SK-N-SH (cell line): Measurements from ENCODE around the gene BTD. TPM values are rescaled to one million over a fixed set of nuclear protein-coding genes. Genes with fewer than 3 reads are reported as not detected.

Source experiments
- CTCF ChIA-PET: fragments of 300-600, 350-600 bp; formaldehyde crosslinking; extraction: SDS; loops from one replicate; lab custom pipeline; 2021; lab: Yijun Ruan, JAX
- POLR2A ChIA-PET: fragments of 350-600 bp; sonication (Branson Sonifier 250); formaldehyde crosslinking; extraction: SDS; loops from one replicate; lab custom pipeline; 2020; ENCODE audit warnings: antibody characterized with exemption, inconsistent platforms; lab: Yijun Ruan, JAX
- DNase-seq: peaks from one replicate; pipeline ENCODE4 v3.0.0; 2012
- H2AFZ ChIP-seq: fragments of 200-600 bp; sonication (generic); 2 replicates; pipeline ENCODE4 v1.8.1; 2016; ENCODE audit warnings: antibody characterized with exemption, mild to moderate bottlenecking, low read depth
- H3F3A ChIP-seq: fragments of 200-600 bp; sonication (generic); replicated peaks from 2 replicates; pipeline ENCODE3; 2016; ENCODE audit warnings: antibody characterized with exemption, mild to moderate bottlenecking; ENCODE audit not compliant: insufficient read depth
- H3K27ac ChIP-seq, 2 experiments: fragments of 200-500 bp in 1 of 2; fragments of 200-600 bp in 1 of 2; sonication (Bioruptor generic) in 1 of 2; sonication (generic), shearing (Covaris generic) in 1 of 2; 2 replicates each; pipeline versions ENCODE4 v1.5.1 to v1.6.1; 2014 to 2016; ENCODE audit warnings: low read depth in 2 of 2, inconsistent platforms in 1 of 2, low read length in 1 of 2, mild to moderate bottlenecking in 1 of 2, mixed read lengths in 1 of 2
- H3K27me3 ChIP-seq: fragments of 200-600 bp; sonication (generic), shearing (Covaris generic); 2 replicates; pipeline ENCODE4 v1.6.1; 2016; ENCODE audit warnings: mixed run types; ENCODE audit not compliant: insufficient read depth
- H3K36me3 ChIP-seq, 2 experiments: fragments of 200-500 bp in 1 of 2; fragments of 200-600 bp in 1 of 2; sonication (Bioruptor generic) in 1 of 2; sonication (generic) in 1 of 2; replicated peaks in 1 of 2; 2 replicates each; pipeline versions ENCODE3 to v1.5.1; 2014 to 2016; ENCODE audit warnings: low read length in 1 of 2, mild to moderate bottlenecking in 1 of 2; ENCODE audit not compliant: insufficient read depth in 2 of 2, control insufficient read depth in 1 of 2
- H3K4me1 ChIP-seq, 2 experiments: fragments of 200-500 bp in 1 of 2; fragments of 200-600 bp in 1 of 2; sonication (Bioruptor generic) in 1 of 2; sonication (generic), shearing (Covaris generic) in 1 of 2; 2 replicates each; pipeline versions ENCODE4 v1.5.1 to v1.6.1; 2014 to 2016; ENCODE audit warnings: low read depth in 1 of 2, low read length in 1 of 2, mixed run types in 1 of 2; ENCODE audit not compliant: insufficient read depth in 2 of 2, control insufficient read depth in 1 of 2
- H3K4me2 ChIP-seq: fragments of 200-600 bp; sonication (generic), shearing (Covaris generic); 2 replicates; pipeline ENCODE4 v1.6.1; 2017; ENCODE audit warnings: mixed run types
- H3K4me3 ChIP-seq, 2 experiments: fragments of 200-500 bp in 1 of 2; fragments of 200-600 bp in 1 of 2; sonication (Bioruptor generic) in 1 of 2; sonication (generic), shearing (Covaris generic) in 1 of 2; 2 replicates each; pipeline versions ENCODE4 v1.5.1 to v1.8.1; 2014 to 2016; ENCODE audit warnings: low read depth in 2 of 2, inconsistent platforms in 1 of 2, low read length in 1 of 2, mild to moderate bottlenecking in 1 of 2, mixed read lengths in 1 of 2, moderate library complexity in 1 of 2
- H3K79me2 ChIP-seq: fragments of 200-600 bp; sonication (generic); 2 replicates; pipeline ENCODE4 v1.8.1; 2017; ENCODE audit warnings: mild to moderate bottlenecking; ENCODE audit not compliant: insufficient read depth
- H3K9ac ChIP-seq: fragments of 200-600 bp; sonication (generic); 2 replicates; pipeline ENCODE4 v1.6.1; 2017; ENCODE audit warnings: mixed run types
- H3K9me2 ChIP-seq: fragments of 200-600 bp; sonication (generic); 2 replicates; pipeline ENCODE4 v1.6.1; 2017; ENCODE audit warnings: mixed run types
- H3K9me3 ChIP-seq: fragments of 200-600 bp; sonication (generic); 2 replicates; pipeline ENCODE4 v1.6.1; 2017; ENCODE audit warnings: mixed run types, mild to moderate bottlenecking, moderate library complexity
- H4K20me1 ChIP-seq: fragments of 200-600 bp; sonication (generic); 2 replicates; pipeline ENCODE4 v1.6.1; 2017; ENCODE audit warnings: mild to moderate bottlenecking, mixed run types; ENCODE audit not compliant: insufficient read depth
- ELF1 ChIP-seq: IDR thresholded peaks from 2 replicates; pipeline ENCODE4 v1.4.0; 2012
- EP300 ChIP-seq, 2 experiments: IDR thresholded peaks; 2 replicates each; pipeline versions ENCODE4 v1.4.0 to v1.6.1; 2012; ENCODE audit warnings: borderline replicate concordance in 1 of 2, low read depth in 1 of 2, low read length in 1 of 2
- EZH2phosphoT487 ChIP-seq: fragments of 200-600 bp; sonication (generic); IDR thresholded peaks from 2 replicates; pipeline ENCODE4 v1.6.1; 2017; ENCODE audit warnings: low read depth, mixed run types, mild to moderate bottlenecking, antibody characterized with exemption, moderate library complexity, borderline replicate concordance
- FOXM1 ChIP-seq: IDR thresholded peaks from 2 replicates; pipeline ENCODE4 v1.4.0; 2012; ENCODE audit warnings: low read depth, mild to moderate bottlenecking
- GATA2 ChIP-seq: sonication (generic); formaldehyde crosslinking; IDR thresholded peaks from 2 replicates; pipeline ENCODE4 v1.5.0; 2020; ENCODE audit warnings: mild to moderate bottlenecking, missing genetic modification reagents
- JUND ChIP-seq: IDR thresholded peaks from 2 replicates; pipeline ENCODE4 v1.4.0; 2012
- MAX ChIP-seq: IDR thresholded peaks from 2 replicates; pipeline ENCODE4 v1.4.0; 2012; ENCODE audit warnings: low read depth
- MXI1 ChIP-seq: IDR thresholded peaks from 2 replicates; pipeline ENCODE4 v1.6.1; 2012; ENCODE audit warnings: mild to moderate bottlenecking, low read depth, low read length, improper control_type of control experiment
- PBX3 ChIP-seq: IDR thresholded peaks from 2 replicates; pipeline ENCODE4; 2012
- RCOR1 ChIP-seq: fragments of 150-350 bp; IDR thresholded peaks from 2 replicates; pipeline ENCODE4 v1.6.1; 2017; ENCODE audit warnings: antibody characterized with exemption, low read length
- RFX5 ChIP-seq: IDR thresholded peaks from 2 replicates; pipeline ENCODE4 v1.6.1; 2012; ENCODE audit warnings: mild to moderate bottlenecking, improper control_type of control experiment, low read length
- RXRA ChIP-seq: IDR thresholded peaks from 2 replicates; pipeline ENCODE4 v1.4.0; 2012; ENCODE audit warnings: low read depth, mild to moderate bottlenecking, borderline replicate concordance
- SMC3 ChIP-seq: IDR thresholded peaks from 2 replicates; pipeline ENCODE4 v1.6.1; 2012; ENCODE audit warnings: low read depth, low read length, improper control_type of control experiment
- TCF12 ChIP-seq: IDR thresholded peaks from 2 replicates; pipeline ENCODE4 v1.4.0; 2012
- USF1 ChIP-seq: IDR thresholded peaks from 2 replicates; pipeline ENCODE4 v1.4.0; 2012; ENCODE audit warnings: low read depth, borderline replicate concordance
- USF2 ChIP-seq: fragments of 150-350 bp; IDR thresholded peaks from 2 replicates; pipeline ENCODE4 v1.6.1; 2017; ENCODE audit warnings: antibody characterized with exemption, low read length, low read depth, borderline replicate concordance
- YY1 ChIP-seq: IDR thresholded peaks from 2 replicates; pipeline ENCODE4 v1.4.0; 2012; ENCODE audit warnings: low read depth, mild to moderate bottlenecking
- ZBTB33 ChIP-seq: IDR thresholded peaks from 2 replicates; pipeline ENCODE4 v1.4.0; 2012; ENCODE audit warnings: low read depth, borderline replicate concordance
- WGBS: methylation state at CpG from one replicate; pipeline ENCODE4 v1.1.6; 2017; ENCODE audit warnings: low lambda C conversion rate; 5-methylcytosine and 5-hydroxymethylcytosine counted together
- polyA plus RNA-seq, 3 experiments: library from polyadenylated mRNA; depleted of rRNA; stranded (reverse); fragments of >200 nt; gene quantifications; 2 replicates each; pipeline ENCODE4 v1.2.3, GENCODE V29; 2012

Gene BTD
- polyA plus RNA-seq, 1 of the 3 experiments (the other 2 are of a cell fraction): 23.6 TPM

- no peaks in the 10 kb centered on the region for H3K27me3 ChIP-seq
- H3K36me3 ChIP-seq: no peaks in the 10 kb centered on the region
- no peaks in the 10 kb centered on the region for H4K20me1 ChIP-seq
- DNase-seq: no peak
- no peak overlapping the region for H3K4me3 ChIP-seq
- ChIA-PET CTCF (interaction anchor here (1.0 to 8.0 kb wide), 7 partner anchors 18 to 550 kb away, joined by 3 to 78 read pairs (median 4); no protein-coding TSS in a partner anchor), POLR2A (no interaction called here)
- no peaks in the 10 kb centered on the region for H3K9me2 ChIP-seq
- peaks cover 52% of the 10 kb centered on the region for H3F3A ChIP-seq
- no peak for TF ChIP-seq EZH2phosphoT487
- TF ChIP-seq RXRA: no peak
- no peak for TF ChIP-seq FOXM1
- no peak for TF ChIP-seq MAX
- no peak for TF ChIP-seq RCOR1
- TF ChIP-seq PBX3: no peak
- no peak for TF ChIP-seq JUND
- TF ChIP-seq GATA2 (CRISPR knock-in tag): no peak
- TF ChIP-seq MXI1: no peak
- no peak for TF ChIP-seq RFX5
- TF ChIP-seq USF2: no peak
- TF ChIP-seq SMC3: no peak
- TF ChIP-seq USF1: no peak
- no peak for TF ChIP-seq EP300 (IDR thresholded peaks at IDR 0.05; ENCODE audit: borderline replicate concordance in 1 of 2, low read depth in 1 of 2, low read length in 1 of 2)
- TF ChIP-seq ZBTB33: no peak
- no peak for TF ChIP-seq ELF1
- TF ChIP-seq TCF12: no peak; the same call in 1 of the 2 replicates
- TF ChIP-seq YY1: no peak
- peak overlapping the region; percentile 51; the same call in 1 of the 2 replicates for H3K9ac ChIP-seq
- H2AFZ ChIP-seq: no peak overlapping the region
- no peaks in the 10 kb centered on the region for H3K9me3 ChIP-seq
- H3K4me1 ChIP-seq: peaks cover 39 to 41% of the 10 kb centered on the region in 2 experiments
- WGBS: 77% methylated on average over 12 of the region's 12 CpGs
- 0 out of 2 replicates have a peak overlapping the region, but pooled peaks have one; percentile 25 for H3K4me2 ChIP-seq
- peaks cover 12% of the 10 kb centered on the region; the same call in 1 of the 2 replicates for H3K79me2 ChIP-seq
- peak overlapping the region; percentile 79 to 94; a peak in 3 of 4 replicates for H3K27ac ChIP-seq
Measured at GRCh38 chr3:15631426-15632211, 30.1 kb downstream of the BTD start.
